NCI-H524 (cell line): Measurements from ENCODE around the gene PDE4C.

ENCODE experiments used
- DNase-seq, 2 experiments: peaks; one replicate each; lab custom pipeline; 2025; lab: John Stamatoyannopoulos, UW

Gene PDE4C

GRCh38 chr19:18225702-18226468 is at the start of gene PDE4C:
Gene PDE4C, minus strand, starts transcription at chr19:18226438. Its CDS starts 23 bp downstream, at chr19:18226415.
- peak; percentile 78 to 92 for DNase-seq

DNA sequence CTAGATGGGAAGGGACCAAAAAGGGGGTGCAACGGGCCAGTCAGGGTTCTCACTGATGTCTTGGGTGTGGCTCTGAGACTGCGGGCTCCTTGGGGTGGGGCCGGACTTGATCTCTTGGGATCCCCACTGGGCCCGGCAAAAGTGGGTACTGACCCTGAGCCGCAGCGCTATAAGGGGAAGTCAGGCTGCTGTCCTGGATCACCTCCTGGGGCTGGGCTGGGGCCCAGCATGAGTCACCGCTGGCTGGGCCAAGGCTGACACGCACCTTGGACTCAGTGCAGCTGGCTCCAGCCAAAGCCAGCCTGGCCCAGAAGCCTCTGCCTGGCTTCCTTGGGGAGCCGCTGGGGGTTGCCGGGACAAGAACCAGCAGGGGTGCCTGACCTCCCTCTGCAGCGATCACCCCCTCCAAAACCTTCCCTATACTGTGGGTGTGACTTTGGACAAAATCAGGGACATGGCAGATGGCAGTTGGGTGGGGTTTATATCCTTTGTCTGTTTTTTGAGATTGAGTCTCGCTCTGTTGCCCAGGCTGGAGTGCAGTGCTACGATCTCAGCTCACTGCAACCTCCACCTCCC is 48.6 kb upstream of the PDE4C start:
- no peak for DNase-seq

DNA sequence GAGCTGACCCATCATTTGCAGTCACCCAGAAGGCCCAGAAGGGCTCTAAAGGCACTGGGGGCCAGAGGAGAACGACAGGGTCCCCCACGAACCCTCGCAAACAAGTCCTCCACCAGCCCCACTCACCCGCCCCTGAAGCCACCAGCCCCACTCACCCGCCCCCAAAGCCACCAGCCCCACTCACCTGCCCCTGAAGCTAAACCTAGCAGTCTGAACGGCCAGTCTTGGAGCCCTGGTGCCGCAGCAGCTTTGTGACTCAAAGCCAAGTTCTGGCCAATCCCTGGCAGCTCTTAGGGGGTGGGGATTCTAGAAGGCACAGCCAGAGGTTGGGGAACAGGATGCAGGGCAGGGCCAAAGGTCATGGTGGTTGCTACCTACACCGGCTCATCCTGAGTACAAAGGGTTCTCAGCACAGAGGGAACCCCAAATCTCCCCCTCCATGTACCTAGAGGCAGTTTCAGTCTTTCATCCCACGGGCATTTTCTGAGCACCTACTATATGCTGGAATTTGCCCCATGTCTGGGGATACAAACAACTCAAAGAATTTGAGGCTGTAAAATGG is 48.1 kb upstream of the PDE4C start, which contains the start of gene IQCN:
IQCN (minus strand) TSS at position 234 of the 562 bp plus-strand sequence. CDS start 4,974 bp downstream, outside the sequence.
- no peak for DNase-seq

DNA sequence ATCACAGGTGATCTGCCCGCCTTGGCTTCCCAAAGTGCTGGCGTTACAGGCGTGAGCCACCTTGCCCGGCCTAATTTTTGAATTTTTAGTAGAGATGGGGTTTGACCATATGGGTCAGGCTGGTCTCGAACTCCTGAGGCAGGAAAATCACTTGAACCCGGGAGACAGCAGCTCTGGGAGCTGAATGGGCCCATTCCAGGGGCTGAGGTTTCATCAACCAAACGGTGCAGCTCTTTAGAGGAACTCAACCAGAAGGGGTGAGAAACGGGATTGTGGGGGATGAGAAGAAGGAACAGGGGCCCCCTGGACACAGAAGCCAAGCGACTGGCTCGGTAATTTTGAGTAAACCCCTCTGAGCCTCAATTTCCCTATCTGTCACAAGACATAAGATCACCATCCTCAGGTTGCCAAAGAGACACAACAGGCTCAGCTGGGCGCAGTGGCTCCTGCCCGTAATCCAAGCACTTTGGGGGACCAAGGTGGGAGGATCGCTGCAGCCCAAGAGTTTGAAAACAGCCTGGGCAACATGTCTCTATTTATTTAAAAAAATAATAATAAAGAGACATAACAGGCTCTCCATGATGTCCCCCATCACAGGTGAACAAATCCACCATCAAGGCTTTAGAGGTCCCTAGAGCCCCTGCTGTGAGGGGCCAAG is 47.5 kb upstream of the PDE4C start:
- no peak for DNase-seq

DNA sequence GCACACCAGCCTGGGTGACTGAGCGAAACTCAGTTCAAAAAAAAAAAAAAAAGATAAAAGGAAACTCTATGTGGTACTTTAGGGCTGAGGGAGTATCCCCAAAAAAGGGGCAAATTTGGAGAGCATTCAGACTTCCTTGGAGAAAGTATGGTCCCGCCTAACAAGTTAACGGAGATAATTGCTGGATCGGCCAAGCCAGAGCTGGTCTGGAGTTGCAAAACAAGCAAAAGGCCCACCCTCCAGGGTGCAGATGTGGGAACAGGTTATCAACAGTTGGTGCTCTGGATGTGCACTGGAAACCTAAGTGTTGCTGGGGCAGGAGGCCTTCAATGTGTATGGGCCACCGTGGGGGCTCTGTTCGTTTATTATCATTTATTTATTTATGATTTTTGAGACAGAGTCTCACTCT is 45.2 kb upstream of the PDE4C start:
- no peak for DNase-seq

DNA sequence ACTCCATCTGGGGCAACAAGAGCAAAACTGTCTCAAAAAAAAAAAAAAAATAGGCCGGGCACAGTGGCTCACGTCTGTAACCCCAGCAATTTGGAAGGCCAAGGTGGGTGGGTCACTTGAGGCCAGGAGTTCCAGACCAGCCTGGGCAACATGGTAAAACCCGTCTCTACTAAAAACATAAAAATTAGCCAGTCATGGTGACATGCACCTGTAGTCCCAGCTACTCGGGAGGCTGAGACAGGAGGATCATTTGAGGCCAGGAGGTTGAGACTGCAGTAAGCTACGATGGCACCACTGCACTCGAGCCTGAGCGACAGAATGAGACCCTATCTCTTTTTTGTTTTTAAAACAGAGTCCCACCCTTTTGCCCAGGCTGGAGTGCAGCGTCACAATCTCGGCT is 44.1 kb upstream of the PDE4C start:
- no peak for DNase-seq

DNA sequence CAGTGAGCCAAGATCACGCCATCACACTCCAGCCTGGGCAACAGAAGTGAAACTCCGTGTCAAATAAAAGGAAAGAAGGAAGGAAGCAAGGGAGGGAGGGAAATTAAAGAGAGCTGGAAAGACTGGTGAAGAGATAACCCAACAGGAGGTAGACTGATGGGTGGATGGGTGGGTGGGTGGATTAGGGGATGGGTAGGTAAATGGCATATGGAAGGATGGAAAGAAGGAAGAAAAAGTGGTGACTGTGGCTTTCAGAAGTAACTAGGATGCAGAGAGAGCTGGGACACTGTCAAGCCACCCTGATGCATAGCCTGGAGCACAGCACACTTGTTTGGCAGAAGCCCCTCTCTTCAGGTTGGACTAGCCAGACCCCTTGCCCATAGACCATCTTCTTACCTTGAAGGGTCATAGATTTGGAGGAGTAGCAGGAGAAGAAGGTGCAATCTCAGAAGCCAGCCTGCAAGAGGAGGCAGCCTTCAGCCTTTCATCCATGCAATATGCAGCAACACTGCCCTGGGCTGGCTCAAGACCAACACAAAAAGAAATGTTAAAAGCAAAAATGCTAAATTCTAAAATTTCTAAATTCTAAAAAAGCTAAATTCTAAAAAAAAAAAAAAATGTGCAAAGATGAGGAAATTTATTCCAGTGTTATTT is 43.0 kb upstream of the PDE4C start:
- DNase-seq = no peak

DNA sequence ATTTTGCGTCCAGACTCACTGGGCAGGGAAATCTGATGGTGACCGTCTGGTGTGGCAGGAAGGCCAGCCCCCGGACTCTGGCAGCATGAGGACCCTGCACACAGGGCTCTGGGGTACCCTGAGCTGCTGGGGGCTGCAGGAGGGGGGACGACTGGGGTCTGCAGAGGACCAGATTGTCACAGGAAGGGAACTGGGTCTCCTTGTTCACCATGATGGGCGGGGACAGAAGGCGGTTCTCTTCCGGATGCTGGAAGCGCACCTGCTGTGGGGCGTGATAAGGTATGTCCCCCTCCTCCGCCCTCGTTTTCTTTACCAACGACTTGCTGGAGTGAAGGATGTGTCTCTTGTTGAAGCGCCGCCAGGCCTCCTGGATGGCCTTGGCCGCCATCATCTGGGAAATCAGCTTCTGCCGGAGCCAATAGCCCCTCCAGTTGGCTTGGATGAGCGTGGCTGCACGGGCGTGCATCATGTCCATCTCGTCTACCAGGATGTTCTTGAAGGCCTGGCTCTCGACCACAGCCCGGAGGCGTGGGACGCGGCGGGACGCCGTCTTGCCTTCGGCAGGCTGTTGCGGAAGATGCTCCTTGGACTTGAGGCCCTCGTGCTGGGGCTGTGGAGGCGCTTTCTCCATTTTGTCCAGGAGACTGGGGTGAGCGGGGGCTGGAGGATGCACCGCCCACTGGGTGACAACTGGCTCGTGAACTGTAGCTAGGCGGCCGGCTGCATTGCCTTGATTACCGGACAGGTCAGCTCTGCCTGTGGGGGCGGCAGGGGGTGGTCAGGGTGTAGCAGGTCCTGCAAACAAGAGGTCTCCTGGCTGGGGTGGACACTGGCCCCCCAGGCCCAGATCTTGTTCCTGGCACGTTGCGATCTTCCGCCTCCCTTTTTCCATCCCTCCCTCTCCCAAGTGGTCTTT is 40.8 kb upstream of the PDE4C start:
- no peak for DNase-seq

- no peak for DNase-seq
These were observed 39.3 kb upstream of the PDE4C start for GRCh38 chr19:18265582-18265981.

- DNase-seq = no peak
These were observed 38.8 kb upstream of the PDE4C start for GRCh38 chr19:18264971-18265540.

DNA sequence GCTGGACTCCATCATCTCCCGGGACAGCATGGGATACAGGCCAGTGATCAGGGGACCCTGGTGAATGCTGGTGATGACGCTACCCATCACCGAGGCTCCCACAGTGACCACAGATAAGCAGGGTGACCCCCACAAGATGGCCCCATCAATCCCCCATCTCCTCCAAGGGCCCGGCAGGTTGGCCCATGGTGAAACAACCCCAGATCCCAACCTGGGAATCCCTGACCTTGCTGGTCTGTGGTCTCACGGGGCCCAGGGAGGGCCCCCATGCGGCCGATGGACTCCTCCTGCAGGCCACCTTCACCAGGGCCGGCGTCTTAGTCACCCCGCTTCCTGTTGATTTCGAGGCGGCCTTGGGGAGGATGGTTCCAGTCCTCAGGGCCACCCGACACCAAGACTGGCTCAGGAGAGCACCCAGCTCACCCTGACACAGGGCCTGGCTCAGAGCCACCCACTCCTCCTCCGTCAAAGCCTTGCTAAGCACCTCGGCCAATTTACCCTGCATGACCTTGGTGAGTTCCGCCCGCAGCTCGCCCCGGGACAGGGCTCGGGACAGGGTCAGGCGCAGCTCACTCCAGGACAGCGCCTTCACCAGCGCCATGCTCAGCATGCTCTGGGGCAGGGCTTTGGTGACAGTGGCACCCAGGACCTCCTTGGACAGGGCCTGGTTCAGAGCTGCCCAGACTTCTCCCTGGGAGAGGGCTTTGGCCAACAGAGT is 38.1 kb upstream of the PDE4C start:
- no peak for DNase-seq

GRCh38 chr19:18263324-18264136 is 37.3 kb upstream of the PDE4C start:
- DNase-seq = no peak

DNA sequence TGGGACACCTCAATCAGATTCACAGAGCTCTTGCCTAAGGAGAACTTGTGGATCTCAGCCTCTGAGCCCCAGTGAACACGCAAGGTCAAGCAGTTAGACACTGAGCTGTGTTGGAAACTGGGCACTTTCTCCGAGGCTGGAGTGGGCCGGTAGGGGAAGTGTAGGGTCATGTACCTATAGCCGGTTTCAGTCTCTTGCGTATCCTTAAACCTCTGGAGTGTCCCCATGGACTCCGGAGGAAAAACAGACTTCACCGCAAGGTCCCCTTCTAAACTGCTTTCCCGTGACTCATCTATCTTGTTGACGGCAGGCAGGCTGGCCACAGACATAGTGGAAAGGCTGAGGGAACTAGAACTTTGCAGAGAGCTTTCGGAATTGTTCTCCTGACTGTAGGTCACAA is 36.7 kb upstream of the PDE4C start:
- DNase-seq = no peak

GRCh38 chr19:18262144-18262543 is 35.9 kb upstream of the PDE4C start:
- no peak for DNase-seq

DNA sequence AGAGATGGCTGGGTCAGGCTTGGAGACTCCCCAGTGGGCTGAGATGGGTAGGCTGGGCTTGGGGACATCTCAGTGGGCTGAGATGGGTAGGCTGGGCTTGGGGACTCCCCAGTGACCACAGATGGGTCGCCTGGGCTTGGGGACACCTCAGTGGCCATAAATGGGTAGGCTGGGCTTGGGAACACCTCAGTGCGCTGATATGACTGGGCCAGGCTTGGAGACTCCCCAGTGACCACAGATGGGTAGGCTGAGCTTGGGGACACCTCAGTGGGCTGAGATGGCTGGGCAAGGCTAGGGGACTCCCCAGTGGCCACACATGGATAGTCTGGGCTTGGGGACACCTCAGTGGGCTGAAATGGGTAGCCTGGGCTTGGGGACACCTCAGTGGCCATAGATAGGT is 35.2 kb upstream of the PDE4C start:
- no peak for DNase-seq

- DNase-seq = no peak
These were observed 33.7 kb upstream of the PDE4C start for GRCh38 chr19:18259893-18260292.

- DNase-seq = no peak
These were observed 31.5 kb upstream of the PDE4C start for GRCh38 chr19:18257503-18258470.
